Activated CD8-positive, alpha-beta T cell treated with anti-CD3 and anti-CD28 coated beads, Interleukin-2, amount 10 ng/mL, durations not matched to agents 7 days and 5 days (primary cell): ENCODE results near the gene LMO7. TPM values are rescaled to one million over a fixed set of nuclear protein-coding genes. Genes with fewer than 3 reads are reported as not detected.

ENCODE experiments used
- ATAC-seq: fragments of 150-1000 bp; cut with Tn5 transposase; one replicate; pipeline ENCODE4 v1.10.0; 2021; ENCODE audit warnings: moderate library complexity
- CTCF ChIA-PET: fragments of 350-600 bp; sonication (Branson Sonifier 250); formaldehyde crosslinking; loops from one replicate; lab custom pipeline; 2021; ENCODE audit warnings: antibody characterized with exemption; lab: Charles Lee
- POLR2A ChIA-PET: fragments of 350-600 bp; sonication (Branson Sonifier 250); formaldehyde crosslinking; loops from one replicate; lab custom pipeline; 2021; ENCODE audit warnings: antibody characterized with exemption; lab: Charles Lee
- DNase-seq: peaks from one replicate; pipeline ENCODE4 v3.0.0-alpha.2; 2020
- H3K27ac Mint-ChIP-seq: one replicate; pipeline ENCODE4 v1.8.0; 2021; ENCODE audit warnings: mild to moderate bottlenecking, mixed read lengths
- H3K27me3 Mint-ChIP-seq: one replicate; pipeline ENCODE4 v1.8.0; 2021; ENCODE audit warnings: low read depth, mixed read lengths
- H3K36me3 Mint-ChIP-seq: one replicate; pipeline ENCODE4 v1.8.0; 2021; ENCODE audit warnings: low read depth, mixed read lengths
- H3K4me1 Mint-ChIP-seq: one replicate; pipeline ENCODE4 v1.8.0; 2021; ENCODE audit warnings: low read depth, mixed read lengths
- H3K4me3 Mint-ChIP-seq: one replicate; pipeline ENCODE4 v1.8.0; 2021; ENCODE audit warnings: mild to moderate bottlenecking, mixed read lengths
- H3K9me3 Mint-ChIP-seq: one replicate; pipeline ENCODE4 v1.8.0; 2022; ENCODE audit warnings: mixed read lengths; ENCODE audit not compliant: insufficient read depth
- total RNA-seq, 2 experiments: library from RNA; stranded (reverse); gene quantifications; one replicate each; pipeline ENCODE4 v1.2.3, GENCODE V29; 2021

LMO7 gene
- total RNA-seq, 2 experiments from 2014 or later: 12.5 to 13.8 TPM

DNA sequence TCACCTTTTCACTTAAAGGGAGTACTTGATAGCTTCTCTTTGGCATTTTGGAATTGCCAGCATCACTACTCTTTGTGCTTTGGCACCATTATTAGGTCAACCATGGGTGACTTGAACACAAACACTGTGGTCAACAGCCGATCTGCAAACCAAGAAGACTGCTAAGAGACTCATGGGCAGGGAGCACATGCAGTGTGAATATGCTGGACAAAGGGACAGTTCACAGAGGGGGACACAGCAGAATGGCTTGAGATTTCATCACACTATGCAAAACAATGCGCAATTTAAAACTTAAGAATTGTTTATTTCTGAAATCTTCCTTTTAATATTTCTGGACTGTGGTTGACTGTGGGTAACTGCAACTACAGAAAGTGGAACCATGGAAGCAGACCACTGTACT is 64.4 kb downstream of the LMO7 start:
- no peaks in the 10 kb centered on the region for H3K27me3 Mint-ChIP-seq
- POLR2A ChIA-PET: no interaction called here
- DNase-seq: no peak
- CTCF ChIA-PET: no interaction called here
- H3K36me3 Mint-ChIP-seq: no peaks in the 10 kb centered on the region
- peaks cover 10% of the 10 kb centered on the region for H3K4me1 Mint-ChIP-seq
- no peak overlapping the region for H3K4me3 Mint-ChIP-seq
- no peaks in the 10 kb centered on the region for H3K9me3 Mint-ChIP-seq
- no peak overlapping the region for H3K27ac Mint-ChIP-seq
- no peak for ATAC-seq

DNA sequence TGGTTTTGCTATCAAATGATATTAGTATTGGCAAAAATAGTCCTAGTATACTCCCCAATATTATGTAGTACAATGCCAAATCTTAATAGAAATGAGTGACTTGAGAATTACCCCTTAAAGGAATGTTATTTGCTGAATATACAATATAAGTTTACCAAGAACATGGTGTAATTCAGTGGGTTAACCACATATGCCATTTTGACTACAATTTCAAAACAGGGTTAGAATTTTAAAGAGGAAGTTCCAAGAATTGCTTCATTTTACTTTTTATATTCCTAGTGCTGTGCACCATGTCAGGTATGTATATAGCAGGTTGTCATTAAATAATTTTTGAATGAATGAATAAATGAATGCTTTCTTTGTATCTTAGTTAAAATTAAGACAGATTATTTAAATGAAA is 66.3 kb downstream of the LMO7 start:
- Mint-ChIP-seq H3K36me3 (no peaks in the 10 kb centered on the region), H3K4me1 (peaks cover 9% of the 10 kb centered on the region), H3K27me3 (no peaks in the 10 kb centered on the region), H3K9me3 (no peaks in the 10 kb centered on the region), H3K4me3 (no peak overlapping the region), H3K27ac (no peak overlapping the region)
- ChIA-PET POLR2A (no interaction called here), CTCF (interaction anchor here (0.9 to 2.1 kb wide), 2 partner anchors 125 to 168 kb away, joined by 3 to 9 read pairs; no protein-coding TSS in a partner anchor)
- ATAC-seq: no peak
- no peak for DNase-seq

DNA sequence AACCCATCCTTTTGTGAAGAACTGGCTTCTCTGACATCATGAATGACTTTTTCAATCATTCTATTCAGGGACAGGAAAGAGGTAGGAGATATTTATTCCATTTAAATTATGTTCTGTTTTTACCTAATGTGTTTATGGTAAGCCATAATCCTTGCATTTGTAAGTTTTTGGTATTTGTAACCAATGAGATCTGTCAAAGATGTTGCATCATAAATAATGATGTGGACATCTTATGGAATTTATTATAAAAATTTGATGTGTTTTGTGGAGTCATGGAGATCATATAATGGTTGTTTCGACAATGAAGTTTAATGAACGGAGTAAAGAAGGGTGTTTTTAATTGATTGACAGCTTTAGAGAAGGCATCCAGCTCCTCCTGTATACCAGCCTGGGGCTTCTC is 67.6 kb downstream of the LMO7 start:
- no peaks in the 10 kb centered on the region for H3K27me3 Mint-ChIP-seq
- H3K9me3 Mint-ChIP-seq: no peaks in the 10 kb centered on the region
- CTCF ChIA-PET: interaction anchor here (1.1 to 3.6 kb wide), 3 partner anchors 8 to 16 kb away, joined by 3 to 45 read pairs (median 3); no protein-coding TSS in a partner anchor
- no peak for DNase-seq
- ATAC-seq: no peak
- H3K36me3 Mint-ChIP-seq: no peaks in the 10 kb centered on the region
- peaks cover 9% of the 10 kb centered on the region for H3K4me1 Mint-ChIP-seq
- POLR2A ChIA-PET: no interaction called here
- no peak overlapping the region for H3K27ac Mint-ChIP-seq
- H3K4me3 Mint-ChIP-seq: no peak overlapping the region

DNA sequence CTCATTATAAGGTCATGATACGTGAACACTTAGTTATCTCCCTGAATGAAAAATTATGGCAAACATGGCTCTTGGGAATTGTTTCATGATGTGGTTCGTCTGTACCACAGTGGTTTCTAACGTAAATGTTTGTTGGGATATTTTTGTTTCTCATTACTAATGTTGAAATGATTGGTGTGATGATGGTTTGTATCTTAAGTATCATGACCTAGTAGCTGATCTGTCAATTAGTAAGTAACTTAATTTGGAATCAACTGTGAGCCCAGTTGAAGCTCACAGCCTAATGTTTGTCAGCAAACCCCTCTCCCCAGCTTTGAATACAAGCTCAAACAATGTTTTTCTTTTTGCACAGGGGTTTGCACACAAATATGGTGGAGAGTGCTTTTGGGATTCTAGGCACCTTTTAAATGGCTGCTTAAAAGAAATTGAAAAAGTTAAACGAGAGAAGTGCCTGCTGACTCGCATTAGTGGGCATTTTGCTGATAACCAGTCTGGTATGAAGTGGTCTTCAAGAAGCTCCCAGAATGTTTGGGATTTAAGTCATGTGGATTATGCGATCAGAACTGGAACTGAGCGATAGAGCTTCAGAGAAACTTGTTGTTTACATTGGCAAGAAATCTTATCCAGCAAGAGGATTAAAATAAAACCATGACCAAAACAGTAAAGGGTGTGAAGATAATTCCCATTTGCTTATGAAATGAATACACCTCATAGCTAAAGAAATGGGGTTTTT is 68.2 kb downstream of the LMO7 start:
- H3K4me1 Mint-ChIP-seq: peaks cover 9% of the 10 kb centered on the region
- no peak for ATAC-seq
- H3K27ac Mint-ChIP-seq: no peak overlapping the region
- no peak overlapping the region for H3K4me3 Mint-ChIP-seq
- ChIA-PET CTCF (interaction anchor here (1.1 to 3.6 kb wide), 4 partner anchors 9 to 166 kb away, joined by 3 to 45 read pairs (median 4); no protein-coding TSS in a partner anchor), POLR2A (no interaction called here)
- H3K36me3 Mint-ChIP-seq: no peaks in the 10 kb centered on the region
- no peaks in the 10 kb centered on the region for H3K27me3 Mint-ChIP-seq
- DNase-seq: no peak
- no peaks in the 10 kb centered on the region for H3K9me3 Mint-ChIP-seq

DNA sequence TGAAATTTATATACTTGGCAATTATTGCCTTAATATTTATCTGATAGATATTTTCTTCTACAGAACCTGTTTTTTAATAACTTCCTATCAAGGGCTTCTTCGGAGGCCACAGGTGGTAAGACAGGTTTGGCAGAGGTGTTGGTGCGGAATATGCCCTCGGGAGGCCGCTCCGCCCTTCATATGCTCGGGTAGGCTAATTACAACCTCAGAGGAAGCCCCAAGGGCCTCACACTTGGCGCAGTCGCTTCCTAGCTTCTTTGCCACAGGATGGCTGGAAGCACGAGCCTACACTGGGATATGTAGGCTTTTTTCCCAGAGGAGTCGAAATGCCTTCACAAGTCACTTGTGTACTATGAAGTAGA is 68.8 kb downstream of the LMO7 start:
- no peaks in the 10 kb centered on the region for H3K27me3 Mint-ChIP-seq
- ATAC-seq (no peak), DNase-seq (no peak)
- CTCF ChIA-PET: interaction anchor here (1.1 to 3.6 kb wide), 4 partner anchors 9 to 165 kb away, joined by 3 to 45 read pairs (median 4); no protein-coding TSS in a partner anchor
- no peak overlapping the region for H3K4me3 Mint-ChIP-seq
- H3K4me1 Mint-ChIP-seq: peaks cover 9% of the 10 kb centered on the region
- H3K27ac Mint-ChIP-seq: no peak overlapping the region
- H3K9me3 Mint-ChIP-seq: no peaks in the 10 kb centered on the region
- H3K36me3 Mint-ChIP-seq: no peaks in the 10 kb centered on the region
- POLR2A ChIA-PET: no interaction called here

DNA sequence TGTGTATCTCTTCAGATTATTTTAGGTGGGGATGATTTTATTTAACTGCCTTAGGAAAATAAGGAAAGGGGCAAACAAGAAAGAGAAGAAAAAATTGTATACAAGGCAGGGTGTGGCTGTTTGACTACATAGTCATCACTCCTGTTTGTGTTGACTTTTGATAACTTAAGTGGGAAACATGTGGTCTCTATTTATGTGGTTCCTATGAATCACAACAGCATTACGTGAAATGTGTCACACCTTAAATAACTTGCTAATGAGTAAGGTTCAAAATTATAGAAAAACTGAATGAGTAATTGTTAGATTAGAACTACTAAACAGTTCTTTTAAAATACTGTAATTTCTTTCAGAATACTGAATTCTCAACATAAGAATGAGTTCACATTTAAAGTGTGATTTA is 69.3 kb downstream of the LMO7 start:
- CTCF ChIA-PET: interaction anchor here (1.2 to 3.6 kb wide), 3 partner anchors 8 to 165 kb away, joined by 4 to 45 read pairs (median 4); no protein-coding TSS in a partner anchor

DNA sequence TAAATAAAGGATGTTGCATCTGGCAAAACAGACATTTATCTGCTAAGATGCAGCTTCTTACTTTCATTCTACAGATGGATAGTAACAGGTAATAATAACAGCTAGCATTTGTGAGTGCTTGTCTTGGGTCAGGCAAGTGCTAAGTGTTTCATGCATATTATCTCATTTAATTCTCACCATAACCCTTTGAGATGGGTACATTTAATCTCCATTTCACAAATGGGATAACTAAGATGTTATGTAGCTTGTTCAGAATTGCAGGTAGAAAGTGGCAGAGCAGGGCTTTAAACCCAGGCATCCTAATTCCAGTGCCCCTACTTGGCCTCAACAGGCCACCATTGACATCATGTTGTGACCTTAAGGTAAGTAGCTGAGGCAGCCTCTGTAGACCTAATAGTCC is 69.8 kb downstream of the LMO7 start:
- Mint-ChIP-seq H3K36me3 (no peaks in the 10 kb centered on the region), H3K27ac (no peak overlapping the region), H3K9me3 (no peaks in the 10 kb centered on the region), H3K4me3 (no peak overlapping the region), H3K27me3 (no peaks in the 10 kb centered on the region), H3K4me1 (peaks cover 9% of the 10 kb centered on the region)
- ATAC-seq: no peak
- DNase-seq: no peak
- POLR2A ChIA-PET: no interaction called here
- CTCF ChIA-PET: interaction anchor here (1.6 to 3.6 kb wide), 2 partner anchors 8 to 10 kb away, joined by 4 to 45 read pairs; no protein-coding TSS in a partner anchor

More for the DNA sequence above, 69.3 kb downstream of the LMO7 start:
- Mint-ChIP-seq H3K4me1 (peaks cover 9% of the 10 kb centered on the region), H3K27ac (no peak overlapping the region), H3K9me3 (no peaks in the 10 kb centered on the region), H3K36me3 (no peaks in the 10 kb centered on the region), H3K4me3 (no peak overlapping the region), H3K27me3 (no peaks in the 10 kb centered on the region)
- DNase-seq (no peak), ATAC-seq (no peak)
- POLR2A ChIA-PET: no interaction called here

DNA sequence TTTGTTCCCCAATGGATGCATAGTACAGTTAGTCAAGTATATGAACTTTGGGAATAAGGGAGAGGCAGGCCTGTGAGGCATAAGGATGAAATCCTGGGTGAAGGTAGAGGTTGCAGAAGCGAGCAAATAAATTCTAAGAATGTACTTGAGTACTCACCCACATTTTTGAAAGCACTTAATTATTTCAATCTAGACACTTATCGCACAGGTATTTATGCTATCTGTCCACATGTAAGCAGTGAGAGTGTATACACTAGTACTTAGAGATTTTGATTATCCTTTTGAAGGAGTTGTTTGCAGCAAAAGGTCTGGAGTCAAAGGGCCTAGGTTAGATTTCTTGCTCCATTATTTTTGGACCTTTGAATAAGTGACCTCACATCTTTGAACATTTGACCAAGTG is 77.7 kb downstream of the LMO7 start:
- H3K27me3 Mint-ChIP-seq: no peaks in the 10 kb centered on the region
- CTCF ChIA-PET: interaction anchor here (1.8 kb wide), 1 partner anchor 47 kb away, joined by 4 read pairs; no protein-coding TSS in a partner anchor
- H3K9me3 Mint-ChIP-seq: peaks cover 6% of the 10 kb centered on the region
- DNase-seq (no peak), ATAC-seq (no peak)
- POLR2A ChIA-PET: no interaction called here
- no peaks in the 10 kb centered on the region for H3K36me3 Mint-ChIP-seq
- no peak overlapping the region for H3K27ac Mint-ChIP-seq
- no peak overlapping the region for H3K4me3 Mint-ChIP-seq
- H3K4me1 Mint-ChIP-seq: peaks cover 2% of the 10 kb centered on the region

DNA sequence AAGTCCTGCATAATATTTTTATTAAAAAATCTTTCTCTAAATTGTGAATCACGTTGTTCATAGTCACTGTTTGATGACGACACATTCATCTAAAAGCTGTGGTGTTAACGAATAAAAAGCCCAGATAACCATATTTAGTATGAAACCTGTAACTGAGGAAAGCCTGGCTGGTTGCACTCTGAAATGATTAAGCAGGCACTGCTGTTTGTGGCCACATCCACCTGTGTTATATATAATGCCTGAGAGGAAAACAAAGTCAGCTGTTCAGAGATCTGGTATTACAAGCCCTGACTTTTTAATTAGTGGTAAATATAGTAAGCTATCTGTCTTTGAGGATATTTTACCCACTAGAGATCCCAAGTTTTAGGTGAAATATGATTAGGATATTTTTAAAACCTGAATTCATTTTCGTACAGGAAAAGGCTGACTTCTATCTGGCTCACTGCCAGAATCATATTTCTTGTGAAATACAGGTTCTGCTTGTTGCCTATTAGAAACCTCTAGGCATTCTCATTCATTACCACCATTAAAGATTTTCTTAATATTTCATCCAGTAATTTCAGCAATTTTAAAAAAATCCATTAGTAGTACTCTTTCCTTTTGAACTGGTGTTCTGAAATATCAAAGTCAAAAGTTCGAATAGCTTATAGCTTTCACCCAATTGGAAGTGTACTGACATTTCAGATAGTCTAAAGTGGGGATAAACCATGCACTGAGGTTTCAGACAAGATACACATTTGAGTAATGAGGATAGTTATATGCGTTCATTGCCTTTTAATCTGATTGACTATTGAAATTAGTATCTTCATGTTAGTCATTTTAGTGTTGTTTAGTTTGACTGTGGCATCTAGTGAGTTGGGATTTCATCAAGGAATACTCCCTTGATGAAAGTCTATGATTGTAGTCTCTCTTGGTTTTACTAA is 79.7 kb downstream of the LMO7 start:
- Mint-ChIP-seq H3K27me3 (no peaks in the 10 kb centered on the region), H3K27ac (no peak overlapping the region), H3K9me3 (peaks cover 6% of the 10 kb centered on the region), H3K4me3 (no peak overlapping the region), H3K36me3 (no peaks in the 10 kb centered on the region), H3K4me1 (peaks cover 2% of the 10 kb centered on the region)
- ATAC-seq (no peak), DNase-seq (no peak)
- ChIA-PET POLR2A (no interaction called here), CTCF (interaction anchor here (1.8 to 2.2 kb wide), 2 partner anchors 20 to 45 kb away, joined by 4 to 16 read pairs; no protein-coding TSS in a partner anchor)

DNA sequence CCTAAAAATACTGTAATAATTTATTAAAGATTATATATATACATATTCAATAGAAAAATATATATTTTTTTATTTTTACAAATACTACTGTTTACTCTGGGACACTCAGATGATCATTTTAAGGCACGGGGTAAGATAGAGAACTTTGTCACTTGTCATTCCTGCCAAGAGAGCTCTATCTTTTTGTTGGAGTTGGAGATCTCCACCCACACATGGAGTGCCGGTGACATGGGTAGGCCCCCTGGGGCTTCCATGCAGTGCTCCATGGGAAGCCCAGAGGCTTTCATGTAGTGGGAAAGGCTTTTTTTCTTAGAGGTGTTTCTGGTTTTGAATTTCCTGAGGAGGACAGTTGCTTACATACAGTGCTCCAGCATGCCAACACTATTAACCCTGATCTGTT is 81.4 kb downstream of the LMO7 start:
- Mint-ChIP-seq H3K36me3 (no peaks in the 10 kb centered on the region), H3K27ac (no peak overlapping the region), H3K27me3 (no peaks in the 10 kb centered on the region), H3K4me3 (no peak overlapping the region), H3K4me1 (peaks cover 2% of the 10 kb centered on the region), H3K9me3 (no peaks in the 10 kb centered on the region)
- DNase-seq (no peak), ATAC-seq (no peak)
- CTCF ChIA-PET: no interaction called here
- POLR2A ChIA-PET: no interaction called here

DNA sequence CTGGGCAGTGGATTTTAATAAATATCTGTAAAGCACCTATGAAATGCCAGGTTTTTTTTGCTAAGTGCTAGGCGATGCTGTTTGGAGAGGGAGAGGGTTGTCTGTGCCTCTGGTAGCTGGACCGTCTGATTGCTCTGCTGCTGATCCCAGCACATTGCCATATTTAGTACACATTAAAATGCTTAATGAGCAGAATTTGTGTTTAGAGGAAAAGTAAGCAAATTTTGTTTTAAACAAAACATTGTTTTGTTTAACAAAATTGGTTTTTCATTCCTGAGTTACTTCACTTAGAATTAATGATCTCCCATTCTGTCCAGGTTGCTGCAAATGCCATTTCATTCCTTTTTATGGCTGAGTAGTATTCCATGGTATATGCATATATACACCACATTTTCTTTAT is 85.2 kb downstream of the LMO7 start:
- POLR2A ChIA-PET: no interaction called here

More for the DNA sequence above, 85.2 kb downstream of the LMO7 start:
- Mint-ChIP-seq H3K4me1 (no peaks in the 10 kb centered on the region), H3K27ac (no peak overlapping the region), H3K4me3 (no peak overlapping the region), H3K36me3 (no peaks in the 10 kb centered on the region), H3K9me3 (no peaks in the 10 kb centered on the region), H3K27me3 (no peaks in the 10 kb centered on the region)
- no peak for ATAC-seq
- CTCF ChIA-PET: no interaction called here
- DNase-seq: no peak
